ENCODE results near the gene FOLR3.

FOLR3 gene

DNA sequence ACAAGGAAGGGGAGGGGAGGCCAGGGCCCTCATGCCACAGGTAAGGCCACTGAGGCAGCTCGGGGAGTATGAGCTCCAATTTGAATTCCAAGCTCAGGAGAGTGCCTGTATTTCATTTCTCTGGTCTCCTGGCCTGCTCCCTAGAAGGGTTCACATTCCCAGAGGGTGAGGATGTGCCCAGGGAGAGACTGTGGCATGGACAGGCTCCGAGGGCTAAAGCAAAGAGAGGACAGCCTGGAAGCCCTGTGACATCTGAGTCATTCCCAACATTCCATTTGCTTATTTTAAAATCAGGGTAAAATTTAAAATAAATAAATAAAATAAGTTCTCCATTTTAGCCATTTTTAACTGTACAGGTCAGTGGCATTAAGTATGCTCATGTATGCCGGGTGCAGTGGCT is 37.8 kb downstream of the FOLR3 start:
- Histone ChIP-seq H3K9me2 (replicated peaks; ENCODE audit: low read depth, low read length) (no peaks in the 10 kb centered on the region), H3K9ac (ENCODE audit: low read depth, low read length, poor library complexity, severe bottlenecking) (no peak overlapping the region), H2AFZ (ENCODE audit: low read length) (no peak overlapping the region), H3K36me3 (ENCODE audit: insufficient read depth, low read length) (no peaks in the 10 kb centered on the region), H3K4me2 (ENCODE audit: low read depth, low read length, poor library complexity, severe bottlenecking) (no peak overlapping the region), H4K20me1 (ENCODE audit: insufficient read depth, low read length, poor library complexity, severe bottlenecking) (no peaks in the 10 kb centered on the region), H3K4me1 (ENCODE audit: insufficient read depth, low read length, poor library complexity, severe bottlenecking) (no peaks in the 10 kb centered on the region), H3K79me2 (ENCODE audit: insufficient read depth, low read length) (no peaks in the 10 kb centered on the region), H3K9me3 (ENCODE audit: insufficient read depth, low read depth, low read length) (no peaks in the 10 kb centered on the region), H3F3A (ENCODE audit: low read depth) (no peaks in the 10 kb centered on the region), H3K4me3 (ENCODE audit: low read length, poor library complexity, severe bottlenecking) (no peak overlapping the region), H3K27me3 (ENCODE audit: insufficient read depth, low read length, poor library complexity, severe bottlenecking) (no peaks in the 10 kb centered on the region)
- TF ChIP-seq, protein P1, sequence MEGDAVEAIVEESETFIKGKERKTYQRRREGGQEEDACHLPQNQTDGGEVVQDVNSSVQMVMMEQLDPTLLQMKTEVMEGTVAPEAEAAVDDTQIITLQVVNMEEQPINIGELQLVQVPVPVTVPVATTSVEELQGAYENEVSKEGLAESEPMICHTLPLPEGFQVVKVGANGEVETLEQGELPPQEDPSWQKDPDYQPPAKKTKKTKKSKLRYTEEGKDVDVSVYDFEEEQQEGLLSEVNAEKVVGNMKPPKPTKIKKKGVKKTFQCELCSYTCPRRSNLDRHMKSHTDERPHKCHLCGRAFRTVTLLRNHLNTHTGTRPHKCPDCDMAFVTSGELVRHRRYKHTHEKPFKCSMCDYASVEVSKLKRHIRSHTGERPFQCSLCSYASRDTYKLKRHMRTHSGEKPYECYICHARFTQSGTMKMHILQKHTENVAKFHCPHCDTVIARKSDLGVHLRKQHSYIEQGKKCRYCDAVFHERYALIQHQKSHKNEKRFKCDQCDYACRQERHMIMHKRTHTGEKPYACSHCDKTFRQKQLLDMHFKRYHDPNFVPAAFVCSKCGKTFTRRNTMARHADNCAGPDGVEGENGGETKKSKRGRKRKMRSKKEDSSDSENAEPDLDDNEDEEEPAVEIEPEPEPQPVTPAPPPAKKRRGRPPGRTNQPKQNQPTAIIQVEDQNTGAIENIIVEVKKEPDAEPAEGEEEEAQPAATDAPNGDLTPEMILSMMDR (conservative IDR thresholded peaks at IDR 0.05; ENCODE audit: low read length), result no peak
- no peak for TF ChIP-seq EZH2phosphoT487 (IDR thresholded peaks at IDR 0.05; ENCODE audit: borderline replicate concordance)

DNA sequence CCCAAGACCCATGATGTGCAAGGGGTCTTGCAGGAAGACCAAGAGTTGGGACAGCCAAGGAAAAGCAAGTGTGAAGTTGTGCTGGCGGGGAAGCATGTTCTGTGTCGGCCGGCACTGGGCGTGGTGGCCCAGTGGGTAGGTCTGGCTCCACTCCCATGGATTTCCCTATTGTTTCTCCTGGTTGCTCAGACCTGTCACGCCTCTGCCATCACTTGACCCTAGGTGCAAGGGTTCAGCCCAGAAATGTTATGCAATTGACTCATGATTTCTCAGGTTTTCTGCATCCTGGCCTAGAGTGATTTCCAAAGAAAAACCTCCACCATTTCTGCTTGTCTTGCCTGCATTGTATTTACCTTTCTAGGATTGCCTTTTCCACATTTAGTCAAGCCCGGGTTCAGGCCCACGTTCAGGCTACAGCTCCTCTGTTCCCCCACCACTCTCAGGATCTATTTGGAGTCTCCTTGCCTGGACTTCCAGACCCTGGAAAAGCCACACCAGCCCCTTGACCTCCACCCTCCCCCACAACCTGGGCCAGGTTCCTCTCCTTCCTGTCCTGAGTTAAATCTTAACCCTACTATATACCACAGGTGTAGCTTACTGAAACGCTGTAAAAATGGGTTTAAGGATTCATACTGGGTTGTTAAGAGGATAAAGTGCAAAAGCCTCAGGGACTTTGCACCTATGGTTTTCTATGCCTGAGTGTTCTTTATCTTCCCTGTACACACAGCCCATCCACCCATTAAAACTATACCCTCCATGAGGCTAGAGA is 39.0 kb downstream of the FOLR3 start:
- H3K4me3 ChIP-seq (ENCODE audit: low read length, poor library complexity, severe bottlenecking), result no peak overlapping the region
- TF ChIP-seq, protein P1 (conservative IDR thresholded peaks at IDR 0.05; ENCODE audit: low read length), result no peak
- no peak for TF ChIP-seq EZH2phosphoT487 (IDR thresholded peaks at IDR 0.05; ENCODE audit: borderline replicate concordance)
- H3K4me2 ChIP-seq (ENCODE audit: low read depth, low read length, poor library complexity, severe bottlenecking), result no peak overlapping the region

DNA sequence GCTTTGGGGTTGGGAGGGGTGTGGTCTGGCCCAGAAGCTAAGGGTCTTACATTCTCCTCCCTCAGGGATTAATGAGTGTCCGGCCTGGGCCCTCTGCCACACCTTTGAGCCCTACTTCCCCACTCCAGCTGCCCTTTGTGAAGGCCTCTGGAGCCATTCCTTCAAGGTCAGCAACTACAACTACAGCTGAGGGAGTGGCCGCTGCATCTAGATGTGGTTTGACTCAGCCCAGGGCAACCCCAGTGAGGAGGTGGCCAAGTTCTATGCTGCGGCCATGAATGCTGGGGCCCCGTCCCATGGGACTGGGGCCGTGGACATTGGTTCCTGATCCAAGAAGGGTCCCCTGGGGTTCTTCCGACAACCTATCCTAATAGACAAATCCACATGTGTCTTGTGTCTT is 42.1 kb downstream of the FOLR3 start:
- no peaks in the 10 kb centered on the region for H3F3A ChIP-seq (ENCODE audit: low read depth)

More for the DNA sequence above, 39.0 kb downstream of the FOLR3 start:
- Histone ChIP-seq H3F3A (ENCODE audit: low read depth) (no peaks in the 10 kb centered on the region), H3K79me2 (ENCODE audit: insufficient read depth, low read length) (no peaks in the 10 kb centered on the region), H2AFZ (ENCODE audit: low read length) (no peak overlapping the region), H3K9me3 (ENCODE audit: insufficient read depth, low read depth, low read length) (no peaks in the 10 kb centered on the region), H3K9me2 (replicated peaks; ENCODE audit: low read depth, low read length) (no peaks in the 10 kb centered on the region), H3K9ac (ENCODE audit: low read depth, low read length, poor library complexity, severe bottlenecking) (no peak overlapping the region), H3K4me1 (ENCODE audit: insufficient read depth, low read length, poor library complexity, severe bottlenecking) (no peaks in the 10 kb centered on the region), H3K36me3 (ENCODE audit: insufficient read depth, low read length) (no peaks in the 10 kb centered on the region), H4K20me1 (ENCODE audit: insufficient read depth, low read length, poor library complexity, severe bottlenecking) (no peaks in the 10 kb centered on the region), H3K27me3 (ENCODE audit: insufficient read depth, low read length, poor library complexity, severe bottlenecking) (no peaks in the 10 kb centered on the region)

More for the DNA sequence above, 42.1 kb downstream of the FOLR3 start:
- Histone ChIP-seq H3K9me2 (replicated peaks; ENCODE audit: low read depth, low read length) (no peaks in the 10 kb centered on the region), H3K36me3 (ENCODE audit: insufficient read depth, low read length) (no peaks in the 10 kb centered on the region), H3K4me3 (ENCODE audit: low read length, poor library complexity, severe bottlenecking) (no peak overlapping the region), H3K9me3 (ENCODE audit: insufficient read depth, low read depth, low read length) (no peaks in the 10 kb centered on the region), H3K9ac (ENCODE audit: low read depth, low read length, poor library complexity, severe bottlenecking) (no peak overlapping the region), H3K4me2 (ENCODE audit: low read depth, low read length, poor library complexity, severe bottlenecking) (no peak overlapping the region), H2AFZ (ENCODE audit: low read length) (no peak overlapping the region), H3K4me1 (ENCODE audit: insufficient read depth, low read length, poor library complexity, severe bottlenecking) (no peaks in the 10 kb centered on the region), H3K79me2 (ENCODE audit: insufficient read depth, low read length) (no peaks in the 10 kb centered on the region), H4K20me1 (ENCODE audit: insufficient read depth, low read length, poor library complexity, severe bottlenecking) (no peaks in the 10 kb centered on the region), H3K27me3 (ENCODE audit: insufficient read depth, low read length, poor library complexity, severe bottlenecking) (no peaks in the 10 kb centered on the region)
- TF ChIP-seq, protein P1 (conservative IDR thresholded peaks at IDR 0.05; ENCODE audit: low read length), result no peak
- no peak for TF ChIP-seq EZH2phosphoT487 (IDR thresholded peaks at IDR 0.05; ENCODE audit: borderline replicate concordance)

Data from Loucy (cell line).